ENCODE data around the gene ABR.

ABR gene

GRCh38 chr17:1197379-1197778, 17.6 kb upstream of the ABR start:
- no peak for TF ChIP-seq CTCF (IDR thresholded peaks at IDR 0.05)

- TF ChIP-seq CTCF (IDR thresholded peaks at IDR 0.05): no peak
Observed at GRCh38 chr17:1196946-1197345, 17.2 kb upstream of the ABR start.

- no peak for TF ChIP-seq CTCF (IDR thresholded peaks at IDR 0.05)
Observed at GRCh38 chr17:1192911-1193699, 13.3 kb upstream of the ABR start.

- no peak for TF ChIP-seq CTCF (IDR thresholded peaks at IDR 0.05)
Observed at GRCh38 chr17:1190751-1191331, 11.1 kb upstream of the ABR start.

GRCh38 chr17:1188812-1189504, 9.2 kb upstream of the ABR start:
- no peak for TF ChIP-seq CTCF (IDR thresholded peaks at IDR 0.05)

GRCh38 chr17:1186923-1187771, 7.4 kb upstream of the ABR start:
- TF ChIP-seq CTCF (IDR thresholded peaks at IDR 0.05): peak; percentile 99

GRCh38 chr17:1186214-1186820, 6.5 kb upstream of the ABR start:
- TF ChIP-seq CTCF (IDR thresholded peaks at IDR 0.05): no peak
